Gastrocnemius medialis (tissue), 4 donors: Measurements from ENCODE around the gene HYAL2.

ENCODE experiments used
- POLR2A ChIP-seq, 2 donors: fragments of 450-650 bp; IDR thresholded peaks; one replicate each; pipeline ENCODE4 v1.6.1; 2017; ENCODE audit warnings: antibody characterized with exemption in 2 of 2, mild to moderate bottlenecking in 2 of 2, moderate library complexity in 2 of 2
- TF ChIP-seq, protein P1 (sequence below), 5 experiments: fragments of 450-650 bp in 3 of 5; fragments of 200-600 bp in 2 of 5; sonication (generic) in 2 of 5; IDR thresholded peaks in 4 of 5; conservative IDR thresholded peaks in 1 of 5; 1 replicate in 4 of 5; 2 replicates in 1 of 5; pipeline ENCODE4 v1.5.1; 2016 to 2019; ENCODE audit warnings: antibody characterized with exemption in 5 of 5, mild to moderate bottlenecking in 3 of 5, moderate library complexity in 3 of 5

GRCh38 chr3:50355829-50356552, 33.4 kb upstream of the HYAL2 start:
- TF ChIP-seq, protein P1, sequence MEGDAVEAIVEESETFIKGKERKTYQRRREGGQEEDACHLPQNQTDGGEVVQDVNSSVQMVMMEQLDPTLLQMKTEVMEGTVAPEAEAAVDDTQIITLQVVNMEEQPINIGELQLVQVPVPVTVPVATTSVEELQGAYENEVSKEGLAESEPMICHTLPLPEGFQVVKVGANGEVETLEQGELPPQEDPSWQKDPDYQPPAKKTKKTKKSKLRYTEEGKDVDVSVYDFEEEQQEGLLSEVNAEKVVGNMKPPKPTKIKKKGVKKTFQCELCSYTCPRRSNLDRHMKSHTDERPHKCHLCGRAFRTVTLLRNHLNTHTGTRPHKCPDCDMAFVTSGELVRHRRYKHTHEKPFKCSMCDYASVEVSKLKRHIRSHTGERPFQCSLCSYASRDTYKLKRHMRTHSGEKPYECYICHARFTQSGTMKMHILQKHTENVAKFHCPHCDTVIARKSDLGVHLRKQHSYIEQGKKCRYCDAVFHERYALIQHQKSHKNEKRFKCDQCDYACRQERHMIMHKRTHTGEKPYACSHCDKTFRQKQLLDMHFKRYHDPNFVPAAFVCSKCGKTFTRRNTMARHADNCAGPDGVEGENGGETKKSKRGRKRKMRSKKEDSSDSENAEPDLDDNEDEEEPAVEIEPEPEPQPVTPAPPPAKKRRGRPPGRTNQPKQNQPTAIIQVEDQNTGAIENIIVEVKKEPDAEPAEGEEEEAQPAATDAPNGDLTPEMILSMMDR (IDR thresholded peaks at IDR 0.05 in 4 of 5, conservative IDR thresholded peaks at IDR 0.05 in 1 of 5): no peak
- TF ChIP-seq POLR2A (IDR thresholded peaks at IDR 0.05): no peak
